BLaER1 (cell line): ENCODE measurements around the gene TKFC.

ENCODE experiments used
- H3K27ac ChIP-seq: shearing (Covaris generic); formaldehyde crosslinking; 2 replicates; pipeline ENCODE4 v1.8.1; 2022
- H3K27me3 ChIP-seq: shearing (Covaris generic); formaldehyde crosslinking; 2 replicates; pipeline ENCODE4 v1.8.1; 2022
- H3K36me3 ChIP-seq: shearing (Covaris generic); formaldehyde crosslinking; 2 replicates; pipeline ENCODE4 v1.8.1; 2022
- H3K4me1 ChIP-seq: shearing (Covaris generic); formaldehyde crosslinking; 2 replicates; pipeline ENCODE4 v1.8.1; 2022
- H3K4me2 ChIP-seq: shearing (Covaris generic); formaldehyde crosslinking; 2 replicates; pipeline ENCODE4 v1.8.1; 2022
- H3K4me3 ChIP-seq: shearing (Covaris generic); formaldehyde crosslinking; 2 replicates; pipeline ENCODE4 v1.8.1; 2022
- H3K9ac ChIP-seq: shearing (Covaris generic); formaldehyde crosslinking; 2 replicates; pipeline ENCODE4 v1.8.1; 2022
- H3K9me3 ChIP-seq: shearing (Covaris generic); formaldehyde crosslinking; 2 replicates; pipeline ENCODE4 v1.8.1; 2022
- H4K20me1 ChIP-seq: shearing (Covaris generic); formaldehyde crosslinking; 2 replicates; pipeline ENCODE4 v1.8.1; 2022
- Cebpa-rat ChIP-seq: shearing (Covaris generic); IDR thresholded peaks from 2 replicates; pipeline ENCODE4 v1.8.1; 2022

The TKFC gene

GRCh38 chr11:61345170-61345610, 12.2 kb downstream of the TKFC start:
- H3K4me2 ChIP-seq, result no peak overlapping the region
- H3K4me3 ChIP-seq, result no peak overlapping the region
- H3K4me1 ChIP-seq, result no peaks in the 10 kb centered on the region
- H3K36me3 ChIP-seq, result peaks cover 93% of the 10 kb centered on the region
- no peak overlapping the region for H3K27ac ChIP-seq
- TF ChIP-seq Cebpa-rat, result no peak
- H3K9me3 ChIP-seq, result no peaks in the 10 kb centered on the region
- H3K27me3 ChIP-seq, result no peaks in the 10 kb centered on the region
- no peaks in the 10 kb centered on the region for H4K20me1 ChIP-seq
- H3K9ac ChIP-seq, result no peak overlapping the region; the same call in 1 of the 2 replicates

DNA sequence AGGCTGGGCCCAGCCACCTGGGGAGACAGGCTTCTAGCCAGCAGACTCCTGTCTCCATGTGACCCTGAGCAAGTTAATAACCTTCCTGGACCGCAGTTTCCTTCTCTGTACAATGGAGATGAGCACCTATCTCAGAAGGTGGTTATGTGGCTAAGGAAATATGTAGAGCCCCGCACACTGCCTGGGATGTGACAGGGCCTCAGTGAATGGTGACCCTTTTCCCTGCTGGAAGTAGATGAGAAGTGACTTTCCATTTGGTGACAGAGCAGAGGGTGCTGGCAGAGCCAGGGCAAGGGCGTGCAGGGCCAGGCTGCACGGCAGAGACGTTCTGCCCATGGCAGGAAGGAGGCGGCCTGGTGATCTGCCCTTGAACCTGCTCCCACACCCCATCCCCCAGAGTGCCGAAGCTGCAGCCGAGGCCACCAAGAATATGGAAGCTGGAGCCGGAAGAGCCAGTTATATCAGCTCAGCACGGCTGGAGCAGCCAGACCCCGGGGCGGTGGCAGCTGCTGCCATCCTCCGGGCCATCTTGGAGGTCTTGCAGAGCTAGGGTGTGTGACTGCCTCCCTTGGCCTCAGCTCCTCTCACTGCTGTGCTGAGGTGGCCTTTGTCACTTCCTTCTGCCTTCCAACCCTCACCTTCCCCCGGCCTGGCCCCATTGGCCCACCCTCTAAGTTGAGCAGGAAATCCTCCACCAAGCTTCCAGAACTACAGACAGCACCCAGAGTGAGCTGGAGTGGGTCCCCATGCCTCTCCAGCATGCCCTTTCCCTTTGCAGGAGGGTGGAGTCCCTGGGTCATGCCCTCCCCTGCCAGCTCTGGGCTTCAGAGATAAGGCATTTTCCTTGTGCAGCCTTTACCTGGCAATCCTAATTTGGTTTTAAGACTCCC, 13.2 kb downstream of the TKFC start:
- no peak overlapping the region for H3K27ac ChIP-seq
- H3K9ac ChIP-seq, result no peak overlapping the region
- H3K4me1 ChIP-seq, result no peaks in the 10 kb centered on the region
- H3K27me3 ChIP-seq, result no peaks in the 10 kb centered on the region
- H3K4me3 ChIP-seq, result no peak overlapping the region
- peaks cover 96% of the 10 kb centered on the region for H3K36me3 ChIP-seq
- H4K20me1 ChIP-seq, result no peaks in the 10 kb centered on the region
- no peaks in the 10 kb centered on the region for H3K9me3 ChIP-seq
- no peak overlapping the region for H3K4me2 ChIP-seq
- TF ChIP-seq Cebpa-rat, result no peak

DNA sequence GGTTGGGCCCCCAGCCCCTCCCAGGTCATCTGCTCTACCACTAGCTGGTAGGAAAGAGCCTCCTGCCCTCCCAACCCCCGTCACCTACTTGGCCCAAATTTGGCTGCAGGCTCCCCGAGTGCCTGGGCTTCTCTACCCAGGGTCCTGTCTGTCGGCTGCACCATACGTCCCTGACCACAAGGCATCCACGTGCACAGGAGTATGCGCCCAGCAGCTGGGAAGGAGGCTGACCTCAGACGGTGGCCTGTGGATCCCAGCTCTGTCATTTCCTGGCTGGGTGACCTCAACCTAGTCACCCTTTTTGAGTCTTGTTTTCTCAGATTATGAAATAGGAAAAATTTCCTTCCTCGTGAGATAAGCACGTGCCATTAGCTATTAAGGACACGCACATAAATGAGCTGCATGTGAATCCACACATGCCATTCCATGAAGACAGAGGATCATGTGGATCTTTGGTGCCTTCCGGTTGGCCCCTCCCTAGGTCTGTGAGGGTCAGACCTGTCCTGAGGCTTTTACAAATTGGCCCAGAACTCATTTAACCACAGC, 15.0 kb downstream of the TKFC start:
- Histone ChIP-seq H3K27ac (no peak overlapping the region), H3K4me2 (no peak overlapping the region), H4K20me1 (no peaks in the 10 kb centered on the region), H3K27me3 (no peaks in the 10 kb centered on the region), H3K36me3 (peaks cover 95% of the 10 kb centered on the region), H3K4me1 (peaks cover 2% of the 10 kb centered on the region), H3K4me3 (no peak overlapping the region), H3K9me3 (no peaks in the 10 kb centered on the region), H3K9ac (no peak overlapping the region)
- no peak for TF ChIP-seq Cebpa-rat

DNA sequence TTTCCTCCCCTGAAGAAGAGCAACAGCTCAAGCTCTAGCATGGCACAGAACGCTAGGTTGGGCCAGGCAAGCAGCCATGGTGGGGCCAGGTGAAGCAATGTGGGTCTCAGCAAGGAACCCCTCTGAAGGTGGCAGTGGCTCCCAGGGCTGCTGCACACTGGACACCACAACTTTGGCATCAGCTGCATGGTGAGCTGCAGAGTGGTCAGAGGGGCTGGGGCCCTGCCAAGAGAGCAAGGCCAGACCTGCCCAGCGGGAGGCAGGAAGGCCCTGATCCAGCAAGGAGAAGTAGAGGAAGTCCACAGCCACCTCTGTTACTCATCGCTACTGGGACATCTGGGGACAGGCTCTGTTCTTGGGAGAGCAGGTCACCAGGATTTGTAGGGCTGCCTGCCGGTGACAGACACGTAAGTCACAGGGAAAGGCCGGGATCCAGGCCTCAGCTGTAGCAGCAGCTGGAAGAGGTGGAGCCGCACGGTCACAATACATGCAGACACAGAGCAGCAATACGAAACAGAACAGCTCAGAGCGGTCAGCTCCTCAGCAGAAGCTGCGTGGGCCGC, 16.2 kb downstream of the TKFC start:
- no peaks in the 10 kb centered on the region for H4K20me1 ChIP-seq
- H3K4me2 ChIP-seq, result no peak overlapping the region
- no peak overlapping the region for H3K9ac ChIP-seq
- no peaks in the 10 kb centered on the region for H3K27me3 ChIP-seq
- peaks cover 15% of the 10 kb centered on the region for H3K4me1 ChIP-seq
- H3K27ac ChIP-seq, result no peak overlapping the region
- no peaks in the 10 kb centered on the region for H3K9me3 ChIP-seq
- H3K4me3 ChIP-seq, result no peak overlapping the region
- TF ChIP-seq Cebpa-rat, result no peak
- peaks cover 95% of the 10 kb centered on the region for H3K36me3 ChIP-seq

DNA sequence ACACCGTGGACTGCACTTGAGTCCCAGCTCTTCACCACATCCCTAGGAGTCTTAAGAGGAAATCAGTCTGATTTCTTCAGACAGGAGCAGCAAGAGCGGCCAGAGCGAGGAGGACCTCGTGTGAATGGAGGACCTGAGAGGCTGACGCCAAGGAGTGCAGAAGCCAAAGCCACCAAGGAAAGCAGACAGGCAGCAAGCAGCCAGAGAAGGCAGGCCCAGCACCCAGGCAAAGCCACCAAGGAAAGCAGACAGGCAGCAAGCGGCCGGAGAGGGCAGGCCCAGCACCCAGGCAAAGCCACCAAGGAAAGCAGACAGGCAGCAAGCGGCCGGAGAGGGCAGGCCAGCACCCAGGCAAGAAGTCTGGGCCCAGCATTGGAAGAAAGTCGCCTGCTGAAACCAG, 16.9 kb downstream of the TKFC start:
- Histone ChIP-seq H3K4me2 (no peak overlapping the region), H3K27me3 (no peaks in the 10 kb centered on the region), H3K27ac (no peak overlapping the region), H3K4me1 (peaks cover 19% of the 10 kb centered on the region), H3K4me3 (no peak overlapping the region), H3K9me3 (no peaks in the 10 kb centered on the region), H3K36me3 (peaks cover 91% of the 10 kb centered on the region), H4K20me1 (no peaks in the 10 kb centered on the region), H3K9ac (0 out of 2 replicates have a peak overlapping the region, but pooled peaks have one; percentile 12)
- TF ChIP-seq Cebpa-rat, result no peak

DNA sequence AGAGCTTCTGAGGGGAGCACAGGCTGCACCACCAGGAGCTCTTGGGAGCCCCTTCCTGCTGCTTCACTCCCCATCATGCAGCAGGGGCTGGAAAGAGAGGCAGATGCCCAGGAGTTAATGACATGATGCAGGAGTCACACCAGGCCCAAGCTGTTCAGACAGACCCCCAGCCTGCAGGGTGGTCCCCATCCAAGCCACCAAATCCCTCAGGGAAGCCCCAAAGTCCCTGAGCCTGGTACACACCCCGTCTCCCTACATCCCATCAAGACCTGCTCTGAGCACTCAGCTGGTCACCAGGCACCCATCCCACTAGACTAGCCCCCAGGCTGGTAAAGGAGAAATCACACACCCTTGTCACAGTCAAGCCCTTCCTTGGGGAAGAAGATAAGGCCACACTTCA, 17.3 kb downstream of the TKFC start:
- H3K4me1 ChIP-seq, result peaks cover 19% of the 10 kb centered on the region
- H3K4me3 ChIP-seq, result no peak overlapping the region
- H3K9ac ChIP-seq, result no peak overlapping the region
- no peaks in the 10 kb centered on the region for H3K27me3 ChIP-seq
- no peak overlapping the region for H3K4me2 ChIP-seq
- no peak overlapping the region for H3K27ac ChIP-seq
- peaks cover 87% of the 10 kb centered on the region for H3K36me3 ChIP-seq
- TF ChIP-seq Cebpa-rat, result no peak
- no peaks in the 10 kb centered on the region for H4K20me1 ChIP-seq
- no peaks in the 10 kb centered on the region for H3K9me3 ChIP-seq

DNA sequence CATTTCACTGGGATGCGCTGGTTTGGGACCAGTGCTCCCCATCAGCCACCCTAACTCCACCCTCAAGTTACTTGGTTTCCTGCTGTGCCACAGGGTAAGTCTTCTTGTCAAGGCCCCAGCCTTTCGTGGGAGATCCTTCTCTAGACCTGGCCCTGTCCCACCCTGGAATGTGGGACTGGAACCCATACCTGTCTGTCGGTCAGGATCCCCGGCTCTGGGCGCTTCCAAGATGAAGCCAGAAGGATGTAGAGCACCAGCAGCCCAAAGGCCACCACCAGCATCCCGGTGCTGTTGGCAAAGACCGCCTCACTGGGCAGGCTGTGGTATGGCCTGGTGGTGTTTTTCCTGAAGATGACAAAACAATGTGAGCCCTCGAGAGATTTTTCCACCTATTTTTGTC, 17.8 kb downstream of the TKFC start:
- H3K36me3 ChIP-seq, result peaks cover 82% of the 10 kb centered on the region
- no peak overlapping the region for H3K27ac ChIP-seq
- peaks cover 22% of the 10 kb centered on the region for H3K4me1 ChIP-seq
- H3K9ac ChIP-seq, result no peak overlapping the region
- H3K9me3 ChIP-seq, result no peaks in the 10 kb centered on the region
- H4K20me1 ChIP-seq, result no peaks in the 10 kb centered on the region
- H3K4me3 ChIP-seq, result no peak overlapping the region
- H3K4me2 ChIP-seq, result no peak overlapping the region
- no peak for TF ChIP-seq Cebpa-rat
- H3K27me3 ChIP-seq, result no peaks in the 10 kb centered on the region

DNA sequence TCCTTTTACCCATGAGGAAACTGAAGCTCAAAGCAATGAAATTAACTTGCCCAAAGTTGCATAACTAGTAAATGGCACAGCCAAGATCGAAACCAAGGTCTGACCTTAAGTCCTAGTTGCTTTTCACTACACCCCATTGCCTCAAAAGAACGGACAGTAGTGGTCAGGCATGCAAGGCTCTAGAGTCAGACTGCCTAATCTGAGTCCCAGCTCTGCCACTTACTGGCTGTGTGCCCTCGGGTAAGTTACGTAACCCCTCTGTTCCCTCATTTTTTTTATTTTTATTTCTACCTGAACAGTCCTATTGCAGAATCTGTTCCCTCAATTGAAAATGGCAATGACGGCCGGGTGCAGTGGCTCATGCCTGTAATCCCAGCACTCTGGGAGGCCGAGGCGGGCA, 19.0 kb downstream of the TKFC start:
- Histone ChIP-seq H3K36me3 (peaks cover 70% of the 10 kb centered on the region), H3K27me3 (no peaks in the 10 kb centered on the region), H3K4me1 (peaks cover 34% of the 10 kb centered on the region), H4K20me1 (no peaks in the 10 kb centered on the region), H3K4me3 (no peak overlapping the region), H3K4me2 (no peak overlapping the region), H3K27ac (no peak overlapping the region), H3K9ac (no peak overlapping the region), H3K9me3 (no peaks in the 10 kb centered on the region)
- TF ChIP-seq Cebpa-rat, result no peak; the same call in 1 of the 2 replicates

DNA sequence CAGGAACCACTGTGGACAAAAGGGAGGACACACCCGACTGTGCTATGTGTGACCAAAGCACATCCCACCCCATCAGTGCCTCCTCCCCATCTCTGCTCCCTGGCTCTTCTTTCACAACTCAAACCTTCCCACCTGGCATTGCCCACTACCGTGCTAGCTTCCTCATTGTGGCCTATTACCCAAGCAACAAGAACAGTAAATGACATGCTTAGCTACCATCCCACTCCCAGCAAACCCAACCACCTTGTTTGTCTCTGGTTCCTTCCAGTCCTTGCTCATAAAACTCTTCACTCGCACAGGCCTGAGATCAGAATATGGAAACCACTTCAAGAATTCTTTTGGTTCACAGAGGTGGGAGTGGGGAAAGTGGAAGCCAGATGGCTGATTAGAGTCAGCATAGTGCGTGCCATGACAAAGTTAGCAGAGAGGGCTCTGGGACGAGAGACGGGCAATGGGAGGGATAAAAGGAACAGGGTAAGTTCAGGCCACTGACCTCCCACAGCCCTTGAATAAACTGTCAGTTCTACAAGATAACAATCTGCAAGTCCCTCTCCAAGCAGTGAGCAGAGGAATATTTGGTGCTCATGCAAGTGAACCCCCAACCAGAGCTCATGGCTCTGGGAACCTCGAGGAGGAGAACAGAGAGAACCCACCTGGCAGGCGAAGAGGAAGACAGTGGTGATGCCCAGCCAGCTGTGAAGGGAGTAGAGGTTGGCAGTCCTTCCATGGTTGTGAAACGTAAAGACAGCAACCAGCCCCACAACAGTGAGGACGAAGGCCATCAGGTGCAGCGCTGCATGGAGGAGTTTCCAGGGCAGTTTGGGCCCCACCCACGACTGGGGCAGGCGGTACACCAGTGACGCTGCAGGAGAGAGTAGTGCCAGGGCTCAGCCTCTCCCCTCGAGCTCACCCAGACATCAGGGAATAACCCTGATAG, 20.4 kb downstream of the TKFC start:
- H3K27me3 ChIP-seq, result no peaks in the 10 kb centered on the region
- no peaks in the 10 kb centered on the region for H4K20me1 ChIP-seq
- H3K9ac ChIP-seq, result peak overlapping the region; percentile 53
- H3K4me1 ChIP-seq, result peaks cover 48% of the 10 kb centered on the region
- H3K27ac ChIP-seq, result peak overlapping the region; percentile 53; the same call in 1 of the 2 replicates
- no peak for TF ChIP-seq Cebpa-rat
- H3K4me2 ChIP-seq, result peak overlapping the region; percentile 66
- no peaks in the 10 kb centered on the region for H3K9me3 ChIP-seq
- peaks cover 56% of the 10 kb centered on the region for H3K36me3 ChIP-seq
- no peak overlapping the region for H3K4me3 ChIP-seq
